GM21737 (cell line): ENCODE data around the gene LRRC28.
"Not testable (repeated sequence)": the region's sequence is repeated elsewhere in the genome, so short reads cannot be mapped to it uniquely, and the experiment has no call there.

ENCODE experiments used
- ATAC-seq: cut with Tn5 transposase; IDR thresholded peaks from one replicate; pipeline ENCODE4 v1.9.1; 2021; ENCODE audit warnings: mild to moderate bottlenecking, moderate library complexity; ENCODE audit not compliant: unreplicated experiment

LRRC28 gene

DNA sequence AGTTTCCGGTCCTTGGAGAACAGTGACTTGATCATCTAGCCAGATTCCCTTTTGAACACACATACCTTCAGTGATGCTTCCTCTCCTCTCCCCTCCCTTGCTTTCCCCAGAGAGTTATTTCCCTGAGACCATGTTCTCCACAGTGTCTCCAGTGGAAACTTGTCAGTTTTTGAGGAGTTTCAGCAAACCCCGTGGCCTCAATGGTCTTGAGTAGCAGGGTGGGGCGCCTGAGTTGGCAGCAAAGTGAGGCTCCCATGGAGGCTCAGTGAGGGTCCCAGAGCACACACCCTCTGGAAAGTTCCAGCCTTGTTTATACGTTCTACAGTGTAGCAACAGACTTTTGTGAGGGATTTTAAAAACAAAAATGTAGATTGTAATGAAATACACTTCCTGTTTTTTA, 135.1 kb downstream of the LRRC28 start:
- ATAC-seq, result no peak

DNA sequence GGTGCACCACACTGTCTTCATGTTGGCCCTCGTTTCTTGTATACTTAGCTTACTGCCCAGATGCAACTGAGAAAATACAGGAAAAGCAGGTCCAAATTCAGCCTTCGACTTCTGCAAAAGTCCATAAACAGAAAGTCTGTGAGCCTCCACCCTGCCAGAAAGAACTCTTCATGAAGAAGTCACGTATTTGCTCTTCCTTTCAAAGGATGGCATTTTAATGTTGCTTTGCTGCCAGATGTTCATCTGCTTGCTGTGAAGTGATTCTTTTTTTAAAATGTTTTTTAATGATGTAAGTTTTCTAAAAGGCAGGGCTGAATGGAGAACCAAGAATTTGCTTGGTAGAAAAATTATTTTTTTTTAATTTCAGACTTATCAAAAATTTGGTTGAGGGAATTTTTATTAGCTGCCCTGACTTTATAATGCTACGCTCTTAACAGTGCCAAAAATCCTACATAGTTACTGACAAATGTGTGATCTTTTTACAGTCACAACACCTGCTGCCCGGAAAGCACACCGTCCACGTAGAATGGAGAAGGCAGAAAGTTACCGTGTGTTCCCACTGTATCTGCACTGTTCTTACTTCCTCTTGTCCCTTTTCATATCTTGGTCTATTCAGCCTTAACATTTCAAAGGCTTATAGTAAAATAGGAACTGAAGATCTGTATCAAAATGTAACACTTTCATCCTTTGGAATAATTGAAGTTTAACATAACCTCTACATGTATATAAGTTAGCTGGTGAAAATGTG, 136.3 kb downstream of the LRRC28 start:
- no peak for ATAC-seq

DNA sequence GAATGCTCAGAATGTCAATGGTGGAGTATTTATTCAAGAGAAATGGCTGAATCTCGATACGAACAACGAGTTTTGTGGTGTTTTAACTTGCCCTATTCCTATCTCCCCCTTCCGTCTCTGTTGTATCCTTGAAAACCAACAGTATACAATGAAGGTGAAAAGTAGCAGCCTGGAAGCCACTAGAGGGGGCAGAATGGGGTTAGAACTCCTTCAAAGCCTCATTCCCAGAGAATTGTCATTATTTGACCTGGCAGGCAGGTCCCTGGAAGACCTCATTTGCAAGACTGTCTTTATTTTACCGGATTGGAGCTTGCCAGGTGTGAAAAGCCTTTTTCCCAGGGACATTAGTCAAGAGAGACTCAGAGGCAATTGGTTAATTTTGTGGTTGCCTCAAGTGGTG, 139.4 kb downstream of the LRRC28 start:
- no peak for ATAC-seq

DNA sequence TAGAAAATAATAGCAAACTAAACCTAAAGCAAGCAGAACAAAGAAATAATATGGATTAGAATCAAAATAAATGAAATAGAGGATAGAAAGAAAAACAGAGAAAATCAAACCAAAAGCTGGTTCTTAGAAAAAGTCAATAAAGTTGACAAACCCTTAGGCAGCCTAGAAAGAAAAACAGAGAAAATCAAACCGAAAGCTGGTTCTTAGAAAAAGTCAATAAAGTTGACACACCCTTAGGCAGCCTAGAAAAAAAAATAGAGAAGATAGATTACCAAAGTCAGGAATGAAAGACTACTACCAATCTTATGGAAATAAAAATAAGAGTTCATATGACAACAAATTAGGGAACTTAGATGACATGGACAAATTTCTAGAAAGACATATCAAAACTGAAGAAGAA, 142.4 kb downstream of the LRRC28 start:
- ATAC-seq, result no peak

DNA sequence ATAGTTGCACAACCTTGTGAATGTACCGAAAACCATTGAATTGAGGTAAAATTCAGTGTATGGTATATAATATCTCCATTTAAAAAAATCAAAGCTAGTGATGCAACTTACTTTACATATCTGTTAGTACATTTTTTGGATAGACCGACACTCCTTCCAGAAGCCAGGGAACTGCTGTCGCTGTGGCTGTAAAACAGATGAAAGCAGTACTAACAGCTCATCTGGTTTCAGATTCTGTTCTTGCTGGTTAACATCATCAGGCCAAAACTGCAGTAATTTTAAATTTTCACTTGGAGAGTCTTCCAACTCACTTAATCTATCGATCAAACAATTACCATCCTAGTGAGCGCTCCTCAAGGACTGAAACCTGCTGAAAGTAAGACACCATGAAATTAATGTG, 145.1 kb downstream of the LRRC28 start:
- ATAC-seq, result no peak

DNA sequence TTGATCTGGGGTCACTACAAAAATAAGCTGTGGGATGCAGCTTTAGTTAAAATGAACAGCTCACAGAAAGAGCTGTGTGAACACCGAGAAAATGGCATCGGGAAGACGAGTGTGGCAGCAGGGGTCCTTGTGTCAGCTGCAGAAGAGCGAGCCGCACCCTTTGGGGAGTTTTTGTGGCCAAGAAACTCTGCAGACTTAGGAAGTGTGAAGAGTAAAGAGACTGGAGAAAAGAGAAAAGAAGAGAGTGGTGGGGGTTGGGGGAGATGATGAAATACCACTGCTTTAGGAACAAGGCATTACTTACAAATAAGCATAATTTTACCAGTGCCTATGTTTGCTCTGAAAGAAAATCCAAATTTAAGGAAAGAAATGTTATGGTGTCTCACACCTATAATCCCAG, 147.8 kb downstream of the LRRC28 start:
- no peak for ATAC-seq

DNA sequence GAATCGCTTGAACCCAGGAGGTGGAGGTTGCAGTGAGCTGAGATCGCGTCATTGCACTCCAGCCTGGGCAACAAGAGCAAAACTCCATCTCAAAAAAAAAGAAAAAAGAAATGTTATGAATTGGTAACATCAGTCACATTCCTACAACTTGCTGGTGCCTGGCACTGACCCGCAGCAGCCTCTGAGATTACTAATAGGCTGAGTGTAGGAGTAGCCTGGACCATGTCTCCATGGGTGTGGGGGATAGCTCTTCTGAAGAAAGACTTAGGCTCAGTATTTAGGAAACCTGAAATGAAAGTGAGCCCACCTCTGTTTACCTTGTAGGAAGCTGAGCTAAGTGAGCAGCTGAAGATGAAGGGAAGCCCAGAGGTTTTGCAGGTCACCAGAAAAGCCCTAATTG, 148.3 kb downstream of the LRRC28 start:
- ATAC-seq, result no peak

DNA sequence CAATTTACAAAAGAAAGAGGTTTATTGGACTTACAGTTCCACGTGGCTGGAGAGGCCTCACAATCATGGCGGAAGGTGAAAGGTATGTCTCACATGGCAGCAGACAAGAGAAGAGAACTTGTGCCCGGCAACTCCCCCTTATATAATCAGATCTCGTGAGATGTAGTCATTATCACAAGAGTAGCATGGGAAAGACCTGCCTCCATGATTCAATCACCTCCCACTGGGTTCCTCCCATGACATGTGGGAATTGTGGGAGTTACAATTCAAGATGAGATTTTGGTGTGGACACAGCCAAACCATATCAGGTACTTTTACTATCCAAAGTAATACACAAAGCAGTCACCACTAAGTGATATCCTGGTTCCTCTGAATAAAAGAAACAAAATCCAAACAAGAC, 149.9 kb downstream of the LRRC28 start:
- not testable (repeated sequence) for ATAC-seq

DNA sequence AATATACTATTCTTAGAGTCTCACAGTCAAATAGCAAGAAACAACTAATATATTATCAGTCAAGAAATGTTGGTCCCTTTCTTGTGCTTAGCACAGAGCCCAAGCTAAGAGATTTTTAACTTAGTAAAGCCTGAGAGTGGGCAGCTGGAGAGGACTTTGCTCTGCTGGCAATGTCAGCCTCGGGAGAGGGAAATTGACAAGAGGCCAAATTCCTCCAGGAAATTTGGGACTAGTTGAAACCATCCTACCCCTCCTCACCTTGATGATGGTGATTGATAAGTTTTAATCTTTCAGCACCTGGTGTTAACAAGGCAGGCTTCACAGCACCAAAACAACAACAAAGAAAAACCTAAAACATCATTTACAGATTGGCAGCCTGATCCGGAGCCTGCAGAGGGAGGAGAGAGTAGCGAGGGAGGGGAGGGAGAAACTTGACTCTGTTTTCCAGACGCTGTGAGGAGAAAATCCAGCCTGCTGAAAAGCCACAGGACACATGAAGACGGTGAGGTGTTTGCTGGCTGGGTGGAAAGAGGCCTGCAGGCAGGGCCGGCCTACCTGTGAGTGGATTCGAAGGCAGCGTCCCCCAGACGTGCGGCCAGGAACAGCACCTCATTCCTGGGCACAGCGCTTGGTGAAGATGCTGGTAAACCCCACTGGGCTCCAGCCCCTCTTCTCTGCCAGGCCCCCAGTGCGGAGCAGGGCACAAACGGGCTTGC, 150.9 kb downstream of the LRRC28 start:
- no peak for ATAC-seq

DNA sequence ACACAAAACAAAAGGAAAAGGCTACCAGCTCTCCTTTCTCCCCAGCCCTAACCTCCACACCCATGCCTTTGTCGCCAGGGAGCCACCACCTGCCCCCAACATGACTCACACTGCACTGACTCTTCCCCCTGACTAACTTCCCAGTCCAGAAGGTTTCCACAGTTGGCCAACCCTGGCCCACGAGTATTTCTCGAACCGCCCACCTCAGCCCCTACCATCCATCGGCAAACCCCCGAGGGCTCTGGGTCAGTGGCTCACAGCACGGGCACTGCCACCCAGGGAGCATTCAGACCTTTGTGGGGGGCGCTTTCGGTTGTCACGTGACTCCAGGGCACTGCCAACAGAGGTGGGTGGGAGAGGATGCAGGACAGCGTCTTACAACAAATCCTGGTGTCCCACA, 152.3 kb downstream of the LRRC28 start:
- ATAC-seq, result no peak

DNA sequence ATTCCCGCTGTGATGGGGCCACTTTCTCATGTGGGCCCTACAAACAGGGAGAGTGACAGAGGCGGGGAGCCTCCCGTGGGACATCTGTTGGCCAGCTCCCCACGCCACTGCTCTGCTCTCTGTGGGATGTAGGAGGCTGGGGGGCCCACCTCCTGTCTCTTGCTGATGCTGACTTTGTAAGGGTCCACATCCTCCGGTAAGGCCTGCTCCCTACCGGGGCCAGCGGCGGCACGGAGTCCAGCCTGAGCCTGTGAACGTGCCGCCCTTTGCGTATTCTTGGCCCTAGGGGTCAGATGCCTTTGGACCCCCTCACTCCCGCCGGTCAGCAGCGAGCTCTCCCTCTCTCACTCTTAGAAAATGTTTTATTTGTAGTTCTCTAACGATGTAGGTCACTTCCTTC, 153.2 kb downstream of the LRRC28 start:
- ATAC-seq, result no peak

DNA sequence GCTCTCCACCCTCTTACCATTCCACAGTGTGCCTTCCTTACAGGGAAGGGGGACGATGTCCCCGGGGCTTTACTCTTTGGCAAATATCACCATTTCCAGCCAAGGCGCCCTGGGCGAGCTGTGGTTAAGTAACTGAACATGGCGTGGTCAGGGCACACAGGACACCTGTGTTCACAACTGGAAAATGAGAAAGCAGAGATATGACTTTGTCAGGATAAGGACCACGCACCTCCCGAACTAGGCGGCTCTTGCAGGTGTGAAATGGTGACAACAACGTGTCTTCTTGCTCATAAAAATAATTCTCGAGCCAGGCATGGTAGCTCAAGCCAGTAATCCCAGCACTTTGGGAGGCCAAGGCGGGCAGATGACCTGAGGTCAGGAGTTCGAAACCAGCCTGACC, 154.8 kb downstream of the LRRC28 start:
- no peak for ATAC-seq

DNA sequence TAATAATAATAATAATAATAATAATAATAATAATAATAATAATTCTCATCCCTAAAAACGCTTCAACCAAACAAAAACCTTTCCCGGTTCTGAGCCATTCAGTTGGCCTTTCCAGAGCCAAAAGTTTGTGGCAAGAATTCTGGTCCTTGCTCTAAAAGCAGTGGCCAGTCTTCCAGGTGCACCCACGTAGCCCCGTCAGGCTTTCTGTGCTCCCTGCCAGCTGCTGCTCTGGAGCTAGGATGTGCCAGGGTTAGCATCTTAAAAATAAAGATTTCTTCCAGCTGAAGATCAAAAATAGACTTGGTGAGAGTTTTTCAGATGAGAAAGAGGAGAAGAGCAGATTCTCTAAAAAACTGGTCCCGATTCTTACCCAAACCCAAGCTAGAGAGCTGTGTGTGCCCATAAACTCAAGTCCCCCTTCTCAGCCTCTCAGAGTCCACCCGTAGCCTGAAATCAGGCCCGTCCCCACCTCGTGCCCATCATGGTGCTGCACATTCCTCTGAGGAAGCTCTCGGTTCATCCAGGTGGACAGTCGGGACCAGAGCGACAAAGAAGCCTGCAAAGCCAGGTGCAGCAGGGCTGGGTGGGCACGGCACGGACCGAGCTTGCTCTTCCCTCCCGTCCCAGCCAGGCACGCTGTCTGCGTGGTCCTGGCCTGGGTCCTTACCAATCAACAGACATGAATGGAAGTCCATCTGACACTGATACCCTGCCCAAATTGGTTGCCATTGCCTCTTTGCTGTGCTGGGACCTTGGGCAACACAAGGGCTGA, 155.6 kb downstream of the LRRC28 start:
- ATAC-seq, result no peak

DNA sequence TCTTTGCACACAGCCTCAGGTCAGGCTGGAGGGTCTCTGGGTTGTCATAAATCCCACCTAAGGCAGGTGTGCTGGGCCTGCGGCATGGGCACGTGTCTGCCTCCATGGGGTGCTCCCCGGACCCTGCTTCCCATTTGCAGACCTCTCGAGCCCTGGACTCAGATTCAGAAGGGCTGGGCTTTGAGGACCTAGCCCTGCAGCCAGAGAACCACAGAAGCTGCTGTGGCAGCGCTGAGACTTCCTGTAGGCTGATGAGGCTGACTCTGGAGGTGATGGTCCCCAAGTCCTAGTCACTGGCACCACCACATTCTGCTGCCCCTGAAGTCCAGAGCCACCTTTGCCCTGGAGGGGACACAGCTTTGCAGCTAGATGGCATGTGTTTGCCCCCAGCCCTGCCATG, 156.4 kb downstream of the LRRC28 start:
- ATAC-seq, result no peak

DNA sequence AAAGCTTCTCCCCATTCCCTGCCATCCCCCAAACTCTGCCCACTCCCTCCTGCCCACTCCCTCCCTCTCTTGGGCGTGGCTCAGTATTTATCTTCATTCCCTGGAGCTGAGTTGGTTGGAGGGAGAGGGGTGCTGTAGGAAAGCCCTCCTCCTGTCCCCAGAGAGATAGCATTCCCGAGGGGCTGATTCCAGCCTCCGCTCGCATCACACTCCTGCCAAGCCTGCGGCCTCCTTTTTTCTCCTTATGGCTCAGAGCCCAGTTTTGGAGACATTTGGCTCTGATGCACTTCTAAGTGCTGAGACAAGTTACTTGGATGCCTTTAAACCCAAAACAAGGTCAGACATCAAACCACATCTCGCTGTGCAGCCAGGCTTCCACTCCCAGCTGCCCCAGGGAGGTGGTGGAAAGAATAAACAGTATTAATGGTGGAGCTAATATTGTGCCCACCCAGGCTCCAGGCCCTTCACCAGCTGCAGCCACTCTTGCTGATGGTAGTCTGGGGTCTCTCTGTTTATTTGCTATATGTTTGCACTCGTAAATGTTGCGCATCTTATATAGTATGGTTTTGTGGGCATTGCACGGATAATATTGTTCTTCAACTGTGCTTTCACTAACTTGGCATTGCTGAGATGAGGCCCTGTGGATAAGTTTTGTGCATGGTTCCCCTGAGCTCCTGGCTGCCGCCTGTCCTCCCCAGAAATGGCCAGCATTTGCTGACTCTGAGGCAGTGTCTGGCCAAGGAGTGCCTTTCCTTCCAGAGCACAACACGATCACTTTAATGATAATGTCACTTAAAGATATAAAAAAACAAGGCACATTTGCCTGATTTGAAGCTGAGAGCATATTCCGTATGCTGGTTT, 157.2 kb downstream of the LRRC28 start:
- no peak for ATAC-seq

DNA sequence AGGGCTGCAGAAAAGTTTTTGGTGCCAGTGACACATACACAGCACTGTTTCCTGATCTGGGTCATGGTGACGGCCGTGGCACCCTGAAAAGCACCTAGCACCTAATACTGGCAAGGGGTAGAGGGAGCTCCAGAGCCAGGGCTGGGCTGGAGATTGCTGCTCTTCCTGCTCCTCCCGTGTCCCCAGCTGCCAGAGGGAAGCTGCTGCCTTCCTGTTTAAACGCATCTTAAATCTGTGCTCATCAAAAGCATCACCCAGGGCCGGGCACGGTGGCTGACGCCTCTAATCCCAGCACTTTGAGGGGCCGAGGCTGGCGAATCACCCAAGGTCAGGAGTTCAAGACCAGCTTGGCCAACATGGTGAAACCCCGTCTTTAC, 157.8 kb downstream of the LRRC28 start:
- ATAC-seq, result no peak

DNA sequence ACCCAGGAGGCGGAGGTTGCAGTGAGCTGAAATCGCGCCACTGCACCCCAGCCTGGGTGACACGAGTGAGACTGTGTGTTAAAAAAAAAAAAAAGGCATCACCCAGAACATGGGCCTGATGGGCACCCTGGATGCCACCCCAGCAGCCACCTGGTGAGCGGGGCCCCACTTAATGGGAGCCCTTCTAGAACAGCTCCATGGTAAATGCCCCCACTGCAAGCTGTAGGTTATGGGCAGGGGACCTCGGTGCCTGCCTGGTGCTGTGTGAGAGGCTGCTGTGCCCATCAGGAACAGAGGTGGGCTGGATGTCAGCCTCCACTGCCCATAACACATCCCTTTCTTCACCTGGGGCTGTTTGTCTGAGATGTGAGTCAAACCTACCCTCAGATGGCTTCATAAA, 158.3 kb downstream of the LRRC28 start:
- no peak for ATAC-seq

DNA sequence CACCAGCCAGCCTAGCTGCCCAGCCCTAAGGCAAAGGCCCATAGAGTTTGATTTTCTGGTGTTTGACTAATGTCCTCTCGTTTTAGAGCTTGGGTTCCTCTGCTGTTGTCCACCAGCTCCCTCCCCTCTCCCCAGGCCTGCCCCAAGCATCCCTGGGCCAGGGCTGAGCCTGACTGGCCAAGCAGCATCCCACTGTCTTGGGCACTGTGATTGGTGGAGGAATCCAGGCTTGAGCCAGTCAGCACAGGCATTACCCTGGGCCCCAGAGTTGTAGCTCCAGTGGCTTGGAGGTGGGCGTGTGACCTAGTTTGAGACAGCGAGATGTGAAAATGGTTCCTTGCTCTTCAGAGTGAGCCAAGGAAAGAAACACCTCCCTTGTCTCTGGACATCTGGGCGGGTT, 159.2 kb downstream of the LRRC28 start:
- no peak for ATAC-seq

DNA sequence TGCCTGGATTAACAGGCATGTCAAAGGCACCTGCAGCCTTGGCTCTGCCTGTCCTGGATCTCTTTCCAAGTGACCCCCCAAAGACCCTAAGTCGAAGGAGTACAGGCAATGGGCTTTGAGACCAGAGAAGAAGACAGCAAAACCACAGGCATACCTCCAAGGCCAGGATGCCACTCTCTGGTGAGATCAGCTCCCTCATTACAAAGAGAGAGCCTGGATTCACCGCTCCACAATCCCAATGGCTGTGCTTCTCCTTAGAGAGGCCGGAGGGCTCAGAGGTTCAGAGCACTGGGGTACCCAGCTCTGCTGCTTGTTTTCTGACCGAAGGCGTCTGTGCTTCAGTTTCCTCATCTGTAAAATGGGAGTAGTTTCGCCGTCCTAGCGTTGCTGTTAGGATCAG, 160.0 kb downstream of the LRRC28 start:
- ATAC-seq, result no peak

DNA sequence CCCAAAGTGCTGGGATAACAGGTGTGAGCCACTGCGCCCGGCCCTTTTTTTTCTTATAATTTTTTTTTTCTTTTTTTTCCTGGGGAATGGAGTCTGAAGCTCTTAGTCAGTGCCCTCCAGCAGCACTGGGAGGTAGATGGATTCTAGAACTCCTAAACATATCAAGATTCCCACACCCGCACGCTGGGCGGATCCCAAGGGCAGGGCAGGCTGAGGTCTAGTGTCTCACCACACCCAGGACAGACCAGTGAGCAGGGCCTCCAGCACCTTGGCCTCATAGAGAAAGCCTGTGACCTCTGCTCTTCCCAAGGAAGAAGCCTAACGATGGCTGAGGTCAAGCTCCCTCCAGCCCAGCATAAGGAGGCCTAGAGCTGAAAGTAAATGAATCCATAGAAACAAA, 160.8 kb downstream of the LRRC28 start:
- ATAC-seq, result no peak

DNA sequence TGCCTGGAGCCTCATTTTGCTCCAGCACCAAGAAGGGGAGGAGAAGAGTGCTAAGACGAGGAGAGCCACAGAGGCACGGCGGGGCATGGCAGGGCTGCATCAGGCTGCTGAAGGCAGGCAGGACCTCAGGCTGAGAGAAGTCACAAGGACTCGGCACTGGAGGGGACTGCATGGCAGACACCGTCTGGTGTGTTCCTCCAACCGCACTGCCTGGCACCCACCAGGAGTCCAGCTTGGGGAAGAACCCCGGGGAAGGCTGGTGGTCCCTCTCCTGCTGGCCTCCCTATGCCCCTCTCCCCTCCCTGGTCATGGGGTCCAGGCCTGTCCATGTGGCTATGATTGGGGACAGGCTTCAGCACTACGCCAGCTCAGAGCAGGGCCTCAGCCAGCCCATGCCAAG, 161.3 kb downstream of the LRRC28 start:
- ATAC-seq, result no peak
